HepG2 (cell line): ENCODE results near the gene RGS19. TPM values are rescaled to one million over a fixed set of nuclear protein-coding genes. Genes with fewer than 3 reads are reported as not detected.

Source experiments
- BHLHE40 ChIP-seq: IDR thresholded peaks from 2 replicates; pipeline ENCODE4 v1.6.1; 2011; ENCODE audit warnings: low read length, improper control_type of control experiment
- KDM3A ChIP-seq: IDR thresholded peaks from 2 replicates; pipeline ENCODE4 v1.6.1; 2018; ENCODE audit warnings: low read depth, missing compliant biosample characterization
- KLF6 ChIP-seq: IDR thresholded peaks from 2 replicates; pipeline ENCODE4 v1.8.0; 2016; ENCODE audit warnings: missing biosample characterization, missing genetic modification reagents
- MAZ ChIP-seq, 2 experiments: sonication (generic) in 1 of 2; formaldehyde crosslinking in 1 of 2; IDR thresholded peaks; 2 replicates each; pipeline versions ENCODE4 v1.5.0 to v1.6.1; 2012 to 2020; ENCODE audit warnings: low read depth in 2 of 2, mild to moderate bottlenecking in 2 of 2, borderline replicate concordance in 1 of 2, improper control_type of control experiment in 1 of 2, low read length in 1 of 2, missing genetic modification reagents in 1 of 2, moderate library complexity in 1 of 2
- PATZ1 ChIP-seq: sonication (generic); formaldehyde crosslinking; IDR thresholded peaks from 2 replicates; pipeline ENCODE4 v1.4.0; 2020; ENCODE audit warnings: missing genetic modification reagents
- PHF21A ChIP-seq: sonication (generic); formaldehyde crosslinking; IDR thresholded peaks from 2 replicates; pipeline ENCODE4 v1.5.0; 2020; ENCODE audit warnings: mild to moderate bottlenecking, missing genetic modification reagents
- RERE ChIP-seq: IDR thresholded peaks from 2 replicates; pipeline ENCODE4 v1.6.1; 2016; ENCODE audit warnings: low read depth, missing genetic modification reagents, missing compliant biosample characterization
- SKI ChIP-seq: fragments of 450-650 bp; IDR thresholded peaks from one replicate; pipeline ENCODE4 v1.6.1; 2018; ENCODE audit warnings: mild to moderate bottlenecking; ENCODE audit not compliant: partially characterized antibody
- TFDP2 ChIP-seq: sonication (generic); formaldehyde crosslinking; IDR thresholded peaks from 2 replicates; pipeline ENCODE4 v1.4.0; 2020; ENCODE audit warnings: missing genetic modification reagents
- ZBTB3 ChIP-seq: sonication (generic); formaldehyde crosslinking; IDR thresholded peaks from 2 replicates; pipeline ENCODE4 v1.4.0; 2020; ENCODE audit warnings: low read depth, mild to moderate bottlenecking, moderate library complexity, missing genetic modification reagents, borderline replicate concordance
- ZGPAT ChIP-seq: IDR thresholded peaks from 2 replicates; pipeline ENCODE4 v1.6.1; 2016; ENCODE audit warnings: mild to moderate bottlenecking
- ZNF331 ChIP-seq: sonication (generic); formaldehyde crosslinking; IDR thresholded peaks from 2 replicates; pipeline ENCODE4 v1.4.0; 2020; ENCODE audit warnings: missing genetic modification reagents
- polyA plus RNA-seq, 8 experiments: library from polyadenylated mRNA; depleted of rRNA in 3 of 8; stranded (reverse) in 7 of 8; unstranded in 1 of 8; fragments of >200 nt; fragmentation: Illumina TruSeq in 4 of 8; extraction: Trizol in 4 of 8; gene quantifications; 2 replicates each; pipeline versions ENCODE4 v1.2.1 to v1.2.3, GENCODE V29; 2011 to 2016; ENCODE audit warnings: low read depth in 4 of 8, missing spikeins in 1 of 8, mixed read lengths in 1 of 8; ENCODE audit not compliant: insufficient read depth in 1 of 8
- total RNA-seq, 5 experiments: library from RNA; depleted of rRNA; stranded (reverse); fragments of >200 nt; fragmentation: Illumina TruSeq; extraction: Trizol; gene quantifications; 2 replicates each; pipeline ENCODE4 v1.2.3, GENCODE V29; 2016; ENCODE audit warnings: low read depth in 1 of 5

The RGS19 gene
- total and polyA plus RNA-seq, 2 of the 13 experiments (the other 11 are each of a cell fraction or from before 2014, with no cell fraction given): 10.7 to 11.9 TPM

GRCh38 chr20:64082126-64082731 lies 2.9 kb upstream of the RGS19 start (continued):
- TF ChIP-seq ZGPAT (CRISPR knock-in tag) (peak; percentile 25; the same call in 1 of the 2 replicates), KLF6 (CRISPR knock-in tag) (peak; percentile 34; the same call in 1 of the 2 replicates), BHLHE40 (0 out of 2 replicates have a peak, but pooled peaks have one; percentile 45), PHF21A (CRISPR knock-in tag) (0 out of 2 replicates have a peak, but pooled peaks have one; percentile 17), ZBTB3 (CRISPR knock-in tag) (no peak), KDM3A (CRISPR knock-in tag) (no peak), SKI (peak; percentile 93), ZNF331 (CRISPR knock-in tag) (0 out of 2 replicates have a peak, but pooled peaks have one; percentile 48), RERE (CRISPR knock-in tag) (0 out of 2 replicates have a peak, but pooled peaks have one; percentile 37), PATZ1 (CRISPR knock-in tag) (peak; percentile 80), TFDP2 (CRISPR knock-in tag) (peak; percentile 41; the same call in 1 of the 2 replicates), MAZ (IDR thresholded peaks at IDR 0.05; ENCODE audit: borderline replicate concordance, low read depth, low read length) (no peak), MAZ (CRISPR knock-in tag; IDR thresholded peaks at IDR 0.05; ENCODE audit: low read depth) (0 out of 2 replicates have a peak, but pooled peaks have one; percentile 23)
